Mesodermal cell (in vitro differentiated cells): ENCODE data around the gene ZNF169.
"Not testable (repeated sequence)": the region's sequence is repeated elsewhere in the genome, so short reads cannot be mapped to it uniquely, and the experiment has no call there.

ENCODE experiments used
- H3K27ac ChIP-seq: 2 replicates; pipeline ENCODE4 v1.7.0; 2013; ENCODE audit warnings: mild to moderate bottlenecking, low read depth, low read length, moderate library complexity; ENCODE audit not compliant: severe bottlenecking
- H3K36me3 ChIP-seq: 2 replicates; pipeline ENCODE4 v1.7.1; 2013; ENCODE audit warnings: mild to moderate bottlenecking, low read length, moderate library complexity; ENCODE audit not compliant: control insufficient read depth, insufficient read depth
- H3K4me1 ChIP-seq: one replicate; pipeline ENCODE4 v1.7.1; 2013; ENCODE audit warnings: mild to moderate bottlenecking, low read length; ENCODE audit not compliant: insufficient read depth, control insufficient read depth, poor library complexity, severe bottlenecking
- H3K4me3 ChIP-seq: 2 replicates; pipeline ENCODE4 v1.7.0; 2013; ENCODE audit warnings: low read length, control low read depth, mild to moderate bottlenecking; ENCODE audit not compliant: insufficient read depth, poor library complexity, severe bottlenecking; ENCODE audit errors: extremely low read depth
- H3K9me3 ChIP-seq: 2 replicates; pipeline ENCODE4 v1.7.1; 2013; ENCODE audit warnings: mild to moderate bottlenecking, low read length, moderate library complexity; ENCODE audit not compliant: control insufficient read depth
- WGBS, 2 experiments: methylation state at CpG; one replicate each; pipeline ENCODE4 v1.1.5; 2013; ENCODE audit warnings: missing lambda C conversion rate in 2 of 2; ENCODE audit not compliant: insufficient coverage in 2 of 2; 5-methylcytosine and 5-hydroxymethylcytosine counted together

The ZNF169 gene

GRCh38 chr9:94245651-94246050 is 13.4 kb upstream of the ZNF169 start:
- no peaks in the 10 kb centered on the region for H3K4me1 ChIP-seq
- H3K9me3 ChIP-seq, result no peaks in the 10 kb centered on the region
- WGBS, 2 experiments, result 90 to 100% methylated on average over 1 to 2 of the region's 2 CpGs
- H3K27ac ChIP-seq, result no peak overlapping the region
- H3K4me3 ChIP-seq, result no peak overlapping the region
- H3K36me3 ChIP-seq, result no peaks in the 10 kb centered on the region

- WGBS, 2 experiments, result 78 to 82% methylated on average over 3 to 4 of the region's 4 CpGs
- H3K27ac ChIP-seq, result no peak overlapping the region
Observed at GRCh38 chr9:94250456-94250855, 8.6 kb upstream of the ZNF169 start.

GRCh38 chr9:94256007-94256406 is 3.1 kb upstream of the ZNF169 start:
- 80 to 88% methylated on average over 1 of the region's 2 CpGs for WGBS, 2 experiments
- H3K4me1 ChIP-seq, result no peaks in the 10 kb centered on the region
- no peak overlapping the region for H3K4me3 ChIP-seq

More at GRCh38 chr9:94250456-94250855, 8.6 kb upstream of the ZNF169 start:
- Histone ChIP-seq H3K4me3 (no peak overlapping the region), H3K4me1 (no peaks in the 10 kb centered on the region), H3K36me3 (no peaks in the 10 kb centered on the region), H3K9me3 (no peaks in the 10 kb centered on the region)

GRCh38 chr9:94265626-94266402 is 6.7 kb downstream of the ZNF169 start:
- not testable (repeated sequence) for H3K4me1 ChIP-seq, H3K36me3 ChIP-seq, H3K27ac ChIP-seq, H3K4me3 ChIP-seq
- 100% methylated on average over 2 of the region's 3 CpGs for WGBS, 2 experiments
- H3K9me3 ChIP-seq, result peaks cover 21% of the 10 kb centered on the region

More at GRCh38 chr9:94256007-94256406, 3.1 kb upstream of the ZNF169 start:
- Histone ChIP-seq H3K27ac (no peak overlapping the region), H3K36me3 (no peaks in the 10 kb centered on the region), H3K9me3 (no peaks in the 10 kb centered on the region)

GRCh38 chr9:94269264-94269663 is 10.2 kb downstream of the ZNF169 start:
- Histone ChIP-seq H3K9me3 (peaks cover 24% of the 10 kb centered on the region), H3K4me1 (no peaks in the 10 kb centered on the region), H3K4me3 (no peak overlapping the region)

GRCh38 chr9:94270009-94270408 is 10.9 kb downstream of the ZNF169 start:
- H3K9me3 ChIP-seq, result peaks cover 24% of the 10 kb centered on the region
- no peak overlapping the region for H3K4me3 ChIP-seq
- H3K4me1 ChIP-seq, result no peaks in the 10 kb centered on the region
- peaks cover 3% of the 10 kb centered on the region for H3K36me3 ChIP-seq
- no peak overlapping the region for H3K27ac ChIP-seq
- 100% methylated on average over 1 of the region's 1 CpG; no CpG with 5 or more reads in 1 of the 2 experiments for WGBS, 2 experiments

More at GRCh38 chr9:94269264-94269663, 10.2 kb downstream of the ZNF169 start:
- Histone ChIP-seq H3K36me3 (peaks cover 4% of the 10 kb centered on the region), H3K27ac (no peak overlapping the region)
- 85 to 98% methylated on average over 5 to 6 of the region's 8 CpGs for WGBS, 2 experiments

GRCh38 chr9:94277029-94277428 is 17.9 kb downstream of the ZNF169 start:
- not testable (repeated sequence) for H3K4me3 ChIP-seq
- 94 to 98% methylated on average over 4 of the region's 4 CpGs for WGBS, 2 experiments
- H3K9me3 ChIP-seq, result peaks cover 23% of the 10 kb centered on the region

GRCh38 chr9:94277885-94278536 is 18.9 kb downstream of the ZNF169 start:
- Histone ChIP-seq H3K36me3 (peaks cover 34% of the 10 kb centered on the region), H3K9me3 (peaks cover 23% of the 10 kb centered on the region), H3K4me3 (no peak overlapping the region), H3K4me1 (no peaks in the 10 kb centered on the region), H3K27ac (no peak overlapping the region)
- WGBS, 2 experiments, result 92 to 95% methylated on average over 2 to 4 of the region's 6 CpGs

More at GRCh38 chr9:94277029-94277428, 17.9 kb downstream of the ZNF169 start:
- H3K27ac ChIP-seq, H3K4me1 ChIP-seq: not testable (repeated sequence)
- peaks cover 28% of the 10 kb centered on the region for H3K36me3 ChIP-seq

GRCh38 chr9:94280409-94280989 is 21.4 kb downstream of the ZNF169 start:
- WGBS, 2 experiments, result 91 to 95% methylated on average over 6 to 7 of the region's 9 CpGs
- Histone ChIP-seq H3K4me1 (no peaks in the 10 kb centered on the region), H3K27ac (no peak overlapping the region), H3K36me3 (peaks cover 34% of the 10 kb centered on the region), H3K9me3 (peaks cover 23% of the 10 kb centered on the region), H3K4me3 (no peak overlapping the region)

- Histone ChIP-seq H3K27ac (no peak overlapping the region), H3K36me3 (peaks cover 34% of the 10 kb centered on the region), H3K4me3 (no peak overlapping the region), H3K4me1 (no peaks in the 10 kb centered on the region), H3K9me3 (peaks cover 23% of the 10 kb centered on the region)
Observed at GRCh38 chr9:94281101-94281500, 22.0 kb downstream of the ZNF169 start.
